GM11168 (cell line): ENCODE data around the gene CUL9.

Experiments
- in situ Hi-C: fragments of 300-500 bp; cut with MboI; formaldehyde crosslinking; loops from one replicate; pipeline ENCODE4 v1.12.0; 2022; ENCODE audit warnings: low sequenced_read_pairs; ENCODE audit not compliant: unreplicated experiment

The CUL9 gene

DNA sequence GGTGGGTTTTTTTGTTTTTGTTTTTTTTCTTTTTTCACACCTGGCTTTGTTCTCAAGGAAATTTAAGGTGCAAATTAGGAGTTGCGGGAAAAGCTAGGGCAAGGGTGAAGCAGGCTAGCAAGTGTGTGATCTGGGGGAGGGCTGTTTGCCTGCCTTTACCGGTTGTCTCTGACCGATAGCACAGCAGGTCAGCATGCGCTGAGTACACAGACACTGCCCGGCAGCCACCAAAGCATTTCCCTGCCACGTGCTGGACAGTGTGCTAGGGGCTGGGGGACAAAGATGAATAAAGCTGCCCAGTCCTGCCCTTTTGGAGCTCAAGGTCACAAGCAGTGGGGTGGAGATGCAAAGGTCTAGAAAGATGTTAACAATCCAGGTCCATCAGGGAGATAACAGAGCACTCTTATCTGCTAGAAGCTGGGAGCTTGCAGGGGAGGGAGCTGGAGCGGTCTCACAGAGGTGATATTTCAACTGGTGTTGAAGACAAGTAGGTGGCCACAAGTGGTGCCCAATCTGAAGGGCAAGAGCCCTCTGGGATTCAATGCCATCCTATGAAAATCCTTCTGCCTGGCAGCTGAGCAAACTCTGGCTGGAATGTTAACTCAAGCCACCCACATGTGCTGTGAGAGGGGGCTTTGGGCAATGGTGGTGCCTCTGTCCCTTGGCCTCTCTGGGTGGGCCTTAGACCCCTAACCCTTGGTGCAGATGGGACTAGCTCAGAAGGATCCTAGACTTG lies 85.8 kb downstream of the CUL9 start:
- in situ Hi-C loops, result loop anchor here (10.0 kb wide), 2 partner anchors 137 to 237 kb away; no protein-coding TSS in a partner anchor

DNA sequence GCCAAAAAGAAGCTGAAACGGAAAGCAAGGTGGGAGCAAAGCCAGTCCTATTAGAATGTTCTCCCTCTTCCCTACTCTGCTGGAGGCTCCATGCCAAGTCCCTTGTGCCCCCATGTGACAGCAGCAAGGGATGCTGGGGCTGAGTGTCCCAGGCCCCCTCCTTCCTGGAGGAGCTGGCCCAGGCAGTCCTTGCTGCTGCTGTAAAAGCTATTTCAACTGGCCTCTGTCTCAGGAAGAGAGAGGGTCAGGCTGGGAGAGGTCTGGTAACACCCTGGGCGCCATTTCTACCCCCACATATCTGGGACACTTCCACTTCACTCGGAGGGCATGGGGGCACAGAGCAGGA lies 86.3 kb downstream of the CUL9 start:
- in situ Hi-C loops, result loop anchor here (10.0 kb wide), 2 partner anchors 136 to 236 kb away; no protein-coding TSS in a partner anchor

DNA sequence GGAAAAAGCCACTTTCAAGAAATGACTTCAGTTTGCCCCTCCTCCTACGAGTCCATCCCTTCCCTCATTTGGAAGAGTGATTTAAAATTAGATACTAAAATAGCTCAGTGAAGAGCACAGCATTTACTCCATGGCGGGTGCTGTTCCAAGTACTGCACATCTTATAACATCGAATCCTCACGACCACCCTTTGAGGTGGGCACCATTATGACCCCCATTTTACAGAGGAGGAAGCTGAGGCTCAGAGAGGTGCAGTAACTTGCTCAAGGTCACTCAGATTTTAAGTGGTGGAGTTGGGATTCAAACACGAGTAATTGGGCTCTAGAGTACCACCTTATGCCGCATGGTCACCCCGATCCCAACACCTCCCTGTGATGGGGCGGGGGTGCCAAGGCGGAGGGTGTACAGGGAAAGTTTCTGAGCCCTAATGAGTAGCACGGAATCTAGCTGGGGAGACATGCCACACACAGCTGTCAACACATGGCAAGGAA lies 86.8 kb downstream of the CUL9 start:
- in situ Hi-C loops, result loop anchor here (10.0 kb wide), 2 partner anchors 136 to 236 kb away; no protein-coding TSS in a partner anchor

DNA sequence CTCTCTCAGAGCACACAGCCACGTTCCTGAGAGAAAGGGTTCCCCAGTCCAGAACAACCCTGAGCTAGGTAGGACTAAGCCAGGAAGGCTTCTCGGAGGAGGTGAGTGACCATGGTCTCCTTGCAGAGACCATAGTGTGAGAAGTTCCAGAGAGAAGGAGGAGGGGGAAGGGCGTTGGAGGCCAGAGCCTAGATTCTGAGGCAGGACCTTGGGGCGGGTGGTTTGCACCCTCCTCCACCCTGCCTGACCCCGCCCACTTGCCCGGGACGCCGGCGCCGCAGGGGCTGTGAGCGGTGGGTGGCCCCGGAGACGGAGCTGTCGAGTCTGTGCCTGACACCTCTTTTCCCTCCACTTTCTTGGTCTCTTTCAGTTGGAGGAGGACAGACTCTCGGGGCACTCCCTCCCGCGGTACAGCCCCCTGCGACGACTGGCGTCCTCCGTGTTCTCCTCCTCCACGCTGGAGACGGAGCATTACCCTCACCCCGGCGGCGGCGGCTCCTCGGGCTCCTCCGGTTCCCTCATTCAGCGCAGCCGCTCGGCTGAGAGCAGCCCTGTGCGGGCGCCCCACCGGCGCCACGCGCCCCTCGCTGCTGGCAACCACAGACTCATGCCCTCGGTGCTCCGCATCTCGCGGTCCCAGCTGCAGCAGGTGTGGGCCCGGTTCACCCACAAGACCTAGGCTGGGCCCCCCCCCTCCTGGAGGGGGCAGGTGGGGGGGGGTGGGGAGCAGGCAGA lies 87.4 kb downstream of the CUL9 start:
- in situ Hi-C loops, result loop anchor here (10.0 kb wide), 2 partner anchors 135 to 235 kb away; no protein-coding TSS in a partner anchor

DNA sequence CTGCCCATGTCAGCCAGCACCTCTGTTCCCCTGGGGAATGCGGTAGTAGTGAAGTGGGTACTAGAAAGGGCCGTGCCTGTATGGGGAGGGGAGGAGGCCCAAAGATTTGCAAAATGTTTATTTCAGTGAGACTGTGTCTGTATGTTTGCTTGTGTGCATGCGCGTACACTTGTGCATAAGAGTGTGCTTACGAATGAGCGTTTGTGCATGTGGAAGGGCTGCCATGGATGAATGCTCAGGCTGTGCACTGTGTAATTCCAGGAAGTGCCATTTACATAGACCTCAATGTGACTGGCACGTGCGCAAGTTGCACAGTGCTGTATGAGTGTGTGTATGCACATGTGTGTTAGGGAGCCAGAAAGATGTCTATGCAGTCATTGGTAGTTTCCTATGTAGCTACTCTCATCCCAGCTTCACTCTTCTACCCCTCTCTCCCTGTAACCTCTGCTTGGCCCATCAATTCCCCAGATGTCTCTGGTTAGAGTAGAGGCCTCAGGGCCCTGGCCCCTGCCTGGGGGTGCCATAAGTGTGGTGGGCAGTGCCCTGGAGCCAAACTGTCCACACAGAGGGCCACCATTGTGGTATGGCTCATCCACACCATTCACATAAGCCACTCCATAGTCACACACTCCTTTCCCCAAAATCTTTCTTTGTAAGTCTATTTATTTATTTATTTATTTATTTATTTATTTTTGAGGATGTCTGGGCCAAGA lies 89.3 kb downstream of the CUL9 start:
- in situ Hi-C loops, result no loop called here

DNA sequence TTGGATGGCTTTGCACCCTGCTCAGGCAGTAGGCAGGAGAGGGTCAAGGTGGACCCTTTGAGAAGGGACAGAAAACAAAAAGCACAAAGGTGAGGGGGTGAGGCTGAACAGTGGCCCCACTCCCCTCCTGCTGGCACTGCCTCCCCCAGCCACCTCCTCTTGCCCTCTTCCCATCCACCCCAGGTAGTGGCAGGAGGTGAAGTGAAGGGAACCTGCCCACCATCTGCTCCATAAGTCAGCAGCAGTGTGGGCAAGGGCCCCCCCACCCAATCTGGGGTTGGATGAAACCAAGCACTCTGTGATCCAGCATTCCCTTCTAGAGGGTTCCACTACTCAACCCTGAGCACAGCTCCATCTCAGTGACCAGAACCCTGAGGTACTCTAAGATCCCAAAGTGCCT lies 89.9 kb downstream of the CUL9 start:
- in situ Hi-C loops, result no loop called here

DNA sequence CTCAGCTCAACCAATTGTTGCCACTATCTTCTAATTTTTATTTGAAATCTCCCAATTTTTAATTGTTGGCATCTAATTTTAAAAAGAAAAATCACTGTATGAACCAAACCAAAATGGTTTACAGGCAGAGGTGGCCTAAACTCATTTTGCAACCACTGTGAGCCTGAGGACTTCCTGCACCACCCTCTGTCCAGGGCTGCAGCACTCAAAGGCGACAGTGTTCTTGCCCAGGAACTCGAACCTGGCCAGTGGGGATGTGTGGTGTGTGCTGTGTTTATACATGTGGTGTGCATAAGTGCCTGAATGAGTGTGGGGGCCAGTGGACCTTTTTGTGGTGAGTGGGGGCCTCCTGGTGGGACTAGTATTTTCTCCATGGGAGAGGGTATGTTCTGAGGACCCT lies 91.7 kb downstream of the CUL9 start:
- in situ Hi-C loops, result no loop called here
